Cardiac fibroblast (primary cell): Measurements from ENCODE around the gene SMAD5.

Experiments
- DNase-seq, 2 donors: peaks; one replicate each; pipeline versions ENCODE4 v3.0.0 to v3.0.0-alpha.2; 2010; ENCODE audit warnings: low read depth in 2 of 2
- H3K4me3 ChIP-seq, 2 donors: replicated peaks in 1 of 2; 1 replicate in 1 of 2; 2 replicates in 1 of 2; pipeline ENCODE4 v1.5.1; 2011; ENCODE audit warnings: low read depth in 2 of 2, low read length in 2 of 2, mild to moderate bottlenecking in 2 of 2, moderate library complexity in 1 of 2
- TF ChIP-seq, protein P1 (sequence below): IDR thresholded peaks from one replicate; pipeline ENCODE4 v1.5.1; 2011; ENCODE audit warnings: low read depth, mild to moderate bottlenecking, low read length, inconsistent platforms

Gene SMAD5

GRCh38 chr5:136094189-136094912 lies 38.3 kb upstream of the SMAD5 start:
- H3K4me3 ChIP-seq, result no peak overlapping the region
- TF ChIP-seq, protein P1, sequence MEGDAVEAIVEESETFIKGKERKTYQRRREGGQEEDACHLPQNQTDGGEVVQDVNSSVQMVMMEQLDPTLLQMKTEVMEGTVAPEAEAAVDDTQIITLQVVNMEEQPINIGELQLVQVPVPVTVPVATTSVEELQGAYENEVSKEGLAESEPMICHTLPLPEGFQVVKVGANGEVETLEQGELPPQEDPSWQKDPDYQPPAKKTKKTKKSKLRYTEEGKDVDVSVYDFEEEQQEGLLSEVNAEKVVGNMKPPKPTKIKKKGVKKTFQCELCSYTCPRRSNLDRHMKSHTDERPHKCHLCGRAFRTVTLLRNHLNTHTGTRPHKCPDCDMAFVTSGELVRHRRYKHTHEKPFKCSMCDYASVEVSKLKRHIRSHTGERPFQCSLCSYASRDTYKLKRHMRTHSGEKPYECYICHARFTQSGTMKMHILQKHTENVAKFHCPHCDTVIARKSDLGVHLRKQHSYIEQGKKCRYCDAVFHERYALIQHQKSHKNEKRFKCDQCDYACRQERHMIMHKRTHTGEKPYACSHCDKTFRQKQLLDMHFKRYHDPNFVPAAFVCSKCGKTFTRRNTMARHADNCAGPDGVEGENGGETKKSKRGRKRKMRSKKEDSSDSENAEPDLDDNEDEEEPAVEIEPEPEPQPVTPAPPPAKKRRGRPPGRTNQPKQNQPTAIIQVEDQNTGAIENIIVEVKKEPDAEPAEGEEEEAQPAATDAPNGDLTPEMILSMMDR, result no peak
- no peak for DNase-seq

GRCh38 chr5:136094913-136095641 lies 37.6 kb upstream of the SMAD5 start:
- no peak overlapping the region for H3K4me3 ChIP-seq
- no peak for DNase-seq
- TF ChIP-seq, protein P1, result no peak

DNA sequence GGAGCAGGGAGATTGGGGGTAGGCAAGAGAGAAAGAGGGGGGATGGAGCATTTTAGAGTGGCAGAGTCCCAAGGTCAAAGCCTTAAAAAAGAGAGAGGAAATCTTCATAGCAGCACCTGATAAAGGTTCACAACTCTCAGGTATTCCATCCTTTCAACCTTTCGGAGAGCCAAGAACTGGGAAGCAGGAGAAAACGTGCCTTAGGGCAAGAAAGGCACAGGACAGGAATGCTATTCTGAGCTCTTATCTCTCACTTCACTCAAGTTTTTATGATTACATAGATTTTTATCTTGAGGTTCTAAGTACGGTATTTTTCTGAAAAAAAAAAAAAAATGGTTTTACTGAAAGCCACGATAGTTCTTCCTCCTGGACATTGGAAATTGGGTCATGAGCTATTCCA lies 34.5 kb upstream of the SMAD5 start:
- TF ChIP-seq, protein P1, result no peak
- H3K4me3 ChIP-seq, result no peak overlapping the region
- DNase-seq, result no peak

- no peak overlapping the region for H3K4me3 ChIP-seq
- TF ChIP-seq, protein P1, result no peak
- DNase-seq, result no peak
Observed at GRCh38 chr5:136099870-136100269, 32.8 kb upstream of the SMAD5 start.

- no peak for DNase-seq
- no peak overlapping the region for H3K4me3 ChIP-seq
- TF ChIP-seq, protein P1, result no peak
Observed at GRCh38 chr5:136101884-136102283, 30.8 kb upstream of the SMAD5 start.

DNA sequence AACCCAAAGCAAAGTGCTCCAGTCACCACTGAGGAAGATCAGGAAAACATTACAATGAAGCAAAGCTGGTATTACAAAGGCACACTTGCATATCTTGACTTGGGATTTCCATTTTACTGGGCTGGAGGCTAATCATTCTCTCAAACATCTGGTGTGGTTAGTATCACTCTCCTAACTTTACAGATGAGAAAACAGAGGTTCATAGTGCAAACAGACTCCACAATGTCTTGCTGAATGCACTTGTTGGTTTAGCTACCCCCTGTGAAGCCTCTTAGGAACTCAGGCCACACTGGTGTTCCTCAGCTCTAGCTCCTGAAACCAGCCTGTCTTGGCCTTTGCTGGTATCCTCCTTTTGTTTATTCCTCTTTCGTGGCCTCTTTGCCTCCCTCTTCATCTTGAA lies 29.5 kb upstream of the SMAD5 start:
- no peak overlapping the region for H3K4me3 ChIP-seq
- TF ChIP-seq, protein P1, result no peak
- DNase-seq, result no peak
